Femur (tissue), 1 donor: ENCODE data around the gene TLL2.
"Not testable (repeated sequence)": the region's sequence is repeated elsewhere in the genome, so short reads cannot be mapped to it uniquely, and the experiment has no call there.

Experiments used
- DNase-seq: peaks from one replicate; pipeline ENCODE4 v3.0.0-alpha.2; 2017

TLL2 gene

DNA sequence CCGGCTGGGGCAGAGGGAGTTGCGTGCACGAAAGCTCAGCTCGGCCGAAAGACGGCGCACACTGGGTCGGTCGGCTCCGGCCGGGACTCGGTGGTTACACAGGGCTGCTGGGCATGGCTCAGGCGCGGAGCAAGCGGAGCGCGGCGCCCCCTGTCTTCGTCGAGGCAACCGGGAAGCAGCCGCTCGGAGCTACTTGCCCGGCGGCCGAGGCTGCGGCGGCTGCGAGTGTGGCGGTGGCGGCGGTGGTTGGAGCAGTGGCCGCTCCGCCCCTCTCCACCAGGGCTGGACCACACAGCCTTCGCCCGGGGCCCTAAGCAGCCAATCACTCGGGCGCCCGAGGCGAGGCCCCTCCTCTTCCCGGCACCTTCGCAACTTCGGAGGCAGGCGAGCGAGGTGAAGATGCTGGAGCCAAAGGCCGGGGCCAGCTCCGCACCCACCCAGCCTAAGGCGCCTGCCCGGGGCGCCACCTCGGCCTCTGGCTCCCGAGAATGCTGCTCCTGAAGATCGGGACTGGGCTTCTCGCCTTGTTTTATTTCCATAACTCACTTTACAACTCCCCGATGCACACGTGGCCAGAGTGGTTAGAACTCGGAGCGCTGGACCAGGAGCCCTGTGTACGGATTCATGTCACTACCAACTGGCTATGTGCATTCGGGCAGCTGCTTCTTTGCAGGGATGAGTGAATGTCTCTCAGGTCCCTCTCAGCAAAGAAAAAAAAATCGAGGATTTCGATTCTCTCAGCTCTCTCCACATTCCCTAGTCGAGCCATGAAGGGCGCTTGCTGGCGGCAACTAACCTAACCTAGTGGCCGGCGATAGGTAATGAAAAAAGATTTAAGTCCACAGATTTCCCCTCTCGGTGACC lies at the start of gene TLL2:
TLL2 (minus strand) TSS at position 229 of the 864 bp plus-strand sequence. CDS start 241 bp downstream, outside the sequence.
- DNase-seq = peak; percentile 87

DNA sequence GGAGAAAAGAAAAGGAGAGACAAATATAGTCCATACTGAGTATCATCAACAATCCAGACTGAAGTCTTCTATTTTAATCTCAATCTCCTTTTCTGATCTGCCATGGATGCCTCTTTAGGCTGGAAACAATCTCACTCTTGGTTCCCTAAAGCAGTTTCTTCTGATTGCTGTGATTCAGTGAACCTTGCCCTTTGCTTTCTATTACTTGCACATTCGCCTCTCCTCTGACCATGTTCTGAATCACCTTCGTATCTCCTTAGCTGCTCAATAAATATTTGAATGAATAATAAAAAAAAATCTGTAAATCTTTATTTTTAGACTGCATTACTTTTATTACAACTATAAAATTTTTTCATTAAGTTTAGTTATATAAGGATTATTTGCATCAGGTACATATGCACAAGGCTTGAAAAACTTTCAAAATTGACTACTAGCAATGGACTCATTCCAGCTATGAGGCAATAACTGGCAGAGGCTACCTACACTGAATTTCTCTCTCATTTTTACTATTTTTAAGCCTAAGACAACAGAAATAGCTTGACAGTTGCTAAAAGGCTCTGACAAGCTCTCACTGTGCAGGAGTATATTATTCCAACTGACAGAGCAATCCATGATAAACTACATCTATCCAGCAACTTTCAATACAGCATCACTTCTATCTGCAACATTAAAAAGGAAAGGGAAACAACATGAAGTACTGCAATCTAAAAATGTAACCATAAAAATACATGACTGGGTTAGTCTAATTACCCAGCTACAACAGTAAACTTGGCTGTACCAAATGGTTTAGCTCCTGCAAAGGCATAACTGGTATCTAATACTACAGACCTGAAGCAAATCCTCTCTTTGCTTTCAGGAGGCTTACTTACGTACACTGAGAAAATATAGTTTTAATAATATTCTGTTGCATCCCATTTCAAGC lies 47.5 kb upstream of the TLL2 start:
- no peak for DNase-seq

DNA sequence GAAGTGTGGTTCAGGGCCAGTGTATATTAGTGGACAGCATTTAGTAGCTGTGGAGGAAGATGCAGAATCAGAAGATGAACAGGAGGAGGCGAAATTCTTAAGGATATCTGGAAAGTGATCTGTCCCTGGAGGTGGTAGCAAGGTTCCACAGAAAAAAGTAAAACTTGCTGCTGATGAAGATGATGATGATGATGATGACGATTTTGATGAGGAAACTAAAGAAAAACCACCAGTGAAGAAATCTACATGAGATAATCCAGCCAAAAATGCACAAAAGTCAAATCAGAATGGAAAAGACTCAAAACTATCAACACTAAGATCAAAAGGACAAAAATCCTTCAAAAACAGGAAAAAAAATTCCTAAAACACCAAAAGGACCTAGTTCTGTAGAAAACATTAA lies 46.8 kb upstream of the TLL2 start:
- no peak for DNase-seq

DNA sequence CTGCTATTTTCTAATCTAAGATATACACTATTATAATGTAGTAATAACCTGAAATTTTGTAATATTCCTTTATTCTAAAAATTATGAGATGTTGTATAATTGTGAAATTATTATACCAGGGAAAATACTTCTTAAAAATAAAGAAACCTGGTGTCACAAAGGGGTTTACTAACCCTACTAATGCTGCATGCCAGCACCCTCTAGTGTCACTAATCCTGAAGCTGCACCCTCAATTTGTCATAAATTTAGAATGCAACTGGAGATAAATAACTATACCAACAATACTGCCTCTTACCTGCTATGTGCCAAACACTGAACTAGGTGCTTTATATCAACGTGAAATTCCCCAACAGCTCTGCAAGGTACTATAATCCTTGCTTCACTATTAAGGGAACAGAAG lies 42.3 kb upstream of the TLL2 start:
- DNase-seq = no peak

DNA sequence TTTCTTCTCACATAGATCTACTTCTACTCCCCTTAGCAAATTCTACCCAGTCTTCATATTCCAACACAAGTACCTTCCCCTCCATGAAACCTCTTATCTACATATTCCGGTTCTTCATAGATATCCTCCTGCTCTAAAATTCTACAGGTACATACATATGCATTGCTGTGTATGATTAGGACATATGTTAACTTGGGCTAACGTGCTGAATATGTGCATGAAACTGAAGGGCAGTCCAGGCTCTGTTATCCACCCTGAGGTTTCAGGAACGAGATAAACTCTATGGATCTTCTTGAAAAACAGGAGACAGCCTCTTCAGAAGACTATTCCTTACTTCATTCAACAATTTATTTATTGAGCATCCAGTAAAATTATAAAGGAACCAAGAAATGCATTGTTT lies 41.6 kb upstream of the TLL2 start:
- DNase-seq = no peak

DNA sequence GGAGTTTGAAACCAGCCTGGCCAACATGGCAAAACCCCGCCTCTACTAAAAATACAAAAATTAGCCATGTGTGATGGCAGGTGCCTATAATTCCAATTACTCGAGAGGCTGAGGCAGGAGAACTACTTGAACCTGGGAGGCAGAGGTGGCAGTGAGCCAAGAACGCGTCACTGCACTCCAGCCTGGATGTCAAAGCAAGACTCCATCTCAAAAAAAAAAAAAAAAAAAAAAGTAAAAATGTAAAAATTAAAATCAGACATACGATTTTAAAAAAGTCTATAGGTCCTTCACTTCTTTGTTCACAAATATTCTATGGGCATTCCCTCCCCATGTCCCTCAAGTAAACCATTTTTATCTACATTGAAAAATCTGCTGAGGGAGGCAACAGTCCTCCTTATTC lies 34.9 kb upstream of the TLL2 start:
- DNase-seq = no peak

DNA sequence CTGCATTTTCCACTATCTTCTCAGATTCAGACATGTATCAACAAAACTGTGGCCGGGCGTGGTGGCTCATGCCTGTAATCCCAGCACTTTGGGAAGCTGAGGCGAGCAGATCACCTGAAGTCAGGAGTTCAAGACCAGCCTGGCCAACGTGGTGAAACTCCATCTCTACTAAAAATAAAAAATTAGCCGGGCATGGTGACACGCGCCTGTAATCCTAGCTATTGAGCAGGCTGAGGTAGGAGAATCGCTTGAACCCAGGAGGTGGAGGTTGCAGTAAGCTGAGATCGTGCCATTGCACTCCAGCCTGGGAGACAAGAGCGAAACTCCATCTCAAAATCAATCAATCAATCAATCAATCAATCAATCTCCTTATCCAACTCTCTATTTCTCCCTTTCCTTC lies 31.8 kb upstream of the TLL2 start:
- not testable (repeated sequence) for DNase-seq

DNA sequence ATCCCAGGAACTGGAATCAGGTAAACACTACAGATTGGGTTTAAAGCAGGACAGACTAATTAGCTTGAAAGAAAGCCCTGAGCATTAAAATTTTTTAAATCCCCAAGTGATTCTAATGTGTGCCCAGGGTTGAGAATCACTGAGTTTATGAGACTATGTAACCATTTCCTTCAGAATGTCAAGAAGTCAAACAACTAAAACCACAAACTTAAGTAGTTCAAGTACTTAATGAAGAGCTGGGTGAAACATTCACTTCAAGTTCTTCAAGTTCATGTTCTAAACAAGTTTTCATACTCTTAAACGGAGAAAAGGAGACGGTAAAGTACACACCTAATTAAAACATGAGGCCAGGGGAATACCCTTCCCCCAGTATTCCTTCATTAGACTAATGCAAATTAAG lies 28.2 kb upstream of the TLL2 start:
- no peak for DNase-seq

DNA sequence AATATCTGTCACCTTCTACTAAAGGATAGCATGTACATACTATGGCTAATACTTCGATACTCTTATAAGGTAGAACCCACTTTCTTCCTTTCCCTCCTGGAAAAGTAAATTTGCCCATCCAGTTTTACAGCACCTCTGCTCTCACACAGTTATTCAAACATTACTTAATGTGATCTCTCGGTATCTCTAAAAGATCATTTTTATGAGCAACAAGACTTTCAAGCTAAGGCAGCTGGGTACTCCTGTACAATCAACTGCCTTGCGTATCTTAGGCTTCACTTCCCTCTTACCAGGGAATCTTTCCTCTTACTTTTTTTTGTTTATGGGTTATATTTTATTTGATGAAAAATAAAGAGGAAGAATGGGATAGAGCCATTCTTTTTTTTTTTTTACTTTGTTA lies 26.5 kb upstream of the TLL2 start:
- no peak for DNase-seq

DNA sequence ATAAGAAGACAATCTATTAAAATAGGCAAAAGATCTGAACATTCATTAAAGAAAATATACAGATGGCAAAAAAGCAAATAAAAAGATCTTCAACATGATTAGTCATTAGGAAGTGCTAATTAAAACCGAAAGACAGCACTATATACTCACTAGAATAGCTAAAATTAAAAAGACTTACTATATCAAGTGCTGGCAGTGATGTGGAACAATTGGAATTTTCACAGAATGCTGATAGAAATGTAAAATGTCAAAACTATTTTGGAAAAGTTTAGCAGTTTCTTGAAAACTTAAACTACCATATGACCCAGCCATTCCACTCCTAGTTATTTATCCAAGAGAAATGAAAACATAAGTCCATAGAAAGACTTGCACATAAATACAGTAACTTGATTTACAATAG lies 25.0 kb upstream of the TLL2 start:
- DNase-seq = no peak

DNA sequence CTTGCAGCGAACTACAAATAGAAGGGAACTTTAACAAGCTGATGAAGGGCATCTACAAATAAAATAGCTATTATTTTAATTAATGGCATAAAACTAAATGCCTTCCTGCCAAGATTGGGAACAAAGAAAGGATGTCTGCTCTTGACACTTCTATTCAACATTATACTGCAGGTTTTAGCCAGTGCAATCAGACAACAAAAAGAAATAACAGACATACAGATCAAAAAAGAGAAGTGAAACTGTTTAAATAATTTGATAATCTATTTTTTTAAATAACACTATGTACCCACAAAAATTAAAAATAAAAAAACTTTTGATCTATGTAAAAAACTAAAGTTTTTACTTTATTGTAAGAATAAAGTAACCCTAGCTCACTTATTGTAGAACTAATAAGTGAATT lies 22.4 kb upstream of the TLL2 start:
- DNase-seq = no peak

DNA sequence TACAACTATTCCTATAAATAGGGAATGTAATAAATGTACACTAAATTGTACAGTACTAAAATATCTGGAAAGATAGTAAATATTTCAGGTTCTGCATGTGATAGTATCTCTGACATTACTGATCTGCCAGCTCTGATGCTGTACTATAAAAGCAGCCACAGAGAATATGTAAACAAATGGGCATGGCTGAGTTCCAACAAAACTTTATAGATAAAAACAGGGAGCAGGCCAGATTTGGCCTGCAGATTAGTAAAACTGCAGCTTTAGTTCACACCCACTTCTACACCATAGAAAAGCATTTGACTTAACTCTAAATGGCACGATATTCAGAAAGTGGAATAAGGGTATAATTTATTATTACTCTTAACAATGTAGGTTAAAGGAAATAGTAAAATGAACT lies 18.8 kb upstream of the TLL2 start:
- DNase-seq = no peak

DNA sequence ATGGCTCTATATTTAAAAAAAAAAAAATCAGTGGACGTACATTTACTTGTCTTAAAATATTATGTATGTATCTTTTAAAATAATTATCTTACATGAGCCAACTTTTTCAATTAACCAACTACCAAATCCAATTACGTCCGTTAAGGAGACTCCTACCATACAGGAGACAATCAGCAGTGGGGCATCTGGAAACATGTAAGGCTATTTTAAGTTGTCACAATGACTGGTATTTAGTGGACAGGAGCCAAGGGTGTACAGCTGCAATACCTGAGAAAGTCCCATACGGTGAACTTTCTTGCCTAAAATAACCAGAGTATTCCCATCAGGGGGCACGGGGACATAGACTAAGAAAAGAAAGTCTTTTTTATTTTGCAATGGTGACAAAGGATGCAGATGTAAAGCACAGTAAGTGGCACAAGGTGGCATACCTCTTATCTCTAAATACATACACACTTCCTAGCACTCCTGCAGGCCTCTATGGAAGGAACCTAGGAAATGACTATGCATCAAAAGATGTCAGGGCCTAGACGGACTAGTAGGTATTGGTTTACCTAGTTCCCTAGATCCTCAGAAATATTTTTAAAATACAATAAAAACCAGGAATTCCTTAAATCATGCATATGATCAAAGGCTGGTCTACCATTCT lies 16.0 kb upstream of the TLL2 start:
- no peak for DNase-seq

DNA sequence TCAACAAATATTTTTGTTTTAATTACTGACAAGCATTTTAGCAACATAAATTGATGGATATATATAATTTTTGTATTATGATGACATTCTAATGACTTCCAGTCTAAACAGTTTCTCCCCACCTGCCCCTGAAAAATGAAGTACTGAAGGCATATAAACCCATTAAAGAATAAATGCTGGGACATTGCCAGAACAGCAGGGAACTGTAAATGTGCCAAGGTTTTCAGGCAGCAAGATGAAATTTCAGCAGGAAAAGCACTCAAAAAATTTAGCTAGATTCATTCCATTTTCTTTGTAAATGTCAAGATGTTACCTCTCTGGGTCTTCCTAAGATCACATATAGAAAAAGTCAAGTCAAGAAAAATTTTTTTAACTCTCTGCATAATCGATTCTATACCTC lies 11.0 kb upstream of the TLL2 start:
- no peak for DNase-seq

DNA sequence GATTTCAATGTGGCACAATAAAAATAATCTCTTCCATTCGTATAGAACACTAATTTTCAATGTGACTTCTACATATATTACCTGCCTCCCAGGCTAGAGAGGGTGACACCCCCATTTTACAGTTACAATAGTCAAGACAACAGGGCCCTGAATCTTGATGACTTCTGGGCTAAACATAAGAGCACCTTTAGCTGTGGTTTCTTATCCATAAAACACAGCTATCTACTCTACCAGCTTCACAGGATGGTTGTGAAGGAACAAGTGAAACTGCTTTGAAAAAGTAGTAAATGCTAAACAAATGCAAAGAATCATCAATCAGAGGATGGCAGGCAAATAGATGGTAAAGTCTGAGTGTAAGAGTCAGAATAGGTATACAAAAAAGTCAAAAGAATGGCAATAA lies 3.6 kb upstream of the TLL2 start:
- DNase-seq = no peak

DNA sequence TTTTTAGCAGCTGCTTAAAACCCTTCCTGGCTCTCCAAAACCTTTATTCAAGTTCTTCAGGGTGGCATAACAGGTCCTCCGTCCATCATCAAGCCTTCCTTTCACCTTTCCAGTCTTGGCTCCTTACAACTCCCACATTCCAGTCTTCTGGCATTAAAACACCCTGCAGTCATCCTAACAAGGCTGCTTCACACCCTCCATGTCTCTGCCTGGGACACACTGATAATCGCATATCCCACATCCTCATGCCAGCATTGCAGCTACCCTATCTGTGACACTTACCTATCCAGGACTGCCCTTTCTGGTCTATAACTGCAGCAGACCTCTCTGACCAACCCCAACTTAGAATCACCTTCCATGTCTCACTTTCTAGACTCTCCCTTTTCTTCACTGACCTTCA lies 2.6 kb upstream of the TLL2 start:
- no peak for DNase-seq

DNA sequence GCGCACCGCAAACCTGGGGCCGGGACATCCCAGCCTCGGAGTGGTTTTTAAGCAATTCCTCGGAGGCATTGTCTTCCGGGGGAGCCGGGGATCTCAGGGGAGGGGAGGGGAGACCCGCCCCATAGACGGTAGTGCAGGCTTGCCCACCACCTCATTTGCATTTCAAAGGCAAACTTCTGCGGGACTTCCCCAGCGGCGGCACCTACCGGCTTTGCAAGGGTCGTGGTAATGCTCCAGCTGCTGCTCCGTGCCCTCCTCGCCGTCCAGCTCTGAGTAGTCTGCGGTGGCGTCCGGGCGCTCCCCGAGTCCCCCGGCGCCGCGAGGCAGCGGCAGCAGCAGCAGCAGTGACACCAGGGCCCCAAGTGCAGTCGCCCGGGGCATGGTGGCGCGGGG lies 425 bp downstream of the TLL2 start:
- peak; percentile 31 for DNase-seq

DNA sequence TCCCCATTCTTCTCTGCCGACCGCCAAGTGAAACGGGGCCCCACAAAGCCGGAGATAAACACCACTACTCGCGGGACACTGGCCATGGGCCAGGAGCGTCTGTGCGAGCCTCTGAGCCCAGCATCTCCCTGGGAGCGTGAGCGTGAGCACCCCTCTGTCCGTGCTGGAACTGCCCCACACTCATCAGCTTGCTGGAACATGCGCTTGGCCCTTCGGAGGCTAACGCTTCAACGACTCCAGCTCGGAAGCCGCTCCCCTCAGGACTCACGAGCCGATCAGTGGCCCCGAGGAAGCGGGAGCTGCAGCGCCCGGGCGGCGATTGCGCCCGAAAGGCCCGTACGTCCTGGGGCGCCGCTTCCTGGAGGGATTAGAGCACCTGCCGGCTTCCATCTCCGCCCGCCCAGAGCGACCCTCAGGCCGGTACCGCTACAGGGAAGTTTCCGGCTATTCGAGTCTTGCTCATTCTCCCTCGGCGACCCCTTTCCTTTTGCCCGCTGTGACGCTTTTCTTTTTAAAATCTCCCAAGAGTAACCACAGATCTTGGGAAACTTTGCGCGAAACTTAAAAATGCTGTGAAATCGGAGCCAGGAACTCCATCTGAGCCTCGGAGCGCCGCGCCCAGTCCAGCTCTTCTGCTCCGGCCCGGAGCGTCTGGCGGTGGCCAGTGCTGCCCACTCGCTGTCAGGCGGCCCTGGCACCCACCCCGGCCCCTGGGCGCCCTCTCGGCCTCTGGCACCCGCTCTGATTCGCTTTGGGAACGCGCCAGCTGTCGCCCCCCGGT lies 1.0 kb downstream of the TLL2 start:
- DNase-seq = peak; percentile 21

DNA sequence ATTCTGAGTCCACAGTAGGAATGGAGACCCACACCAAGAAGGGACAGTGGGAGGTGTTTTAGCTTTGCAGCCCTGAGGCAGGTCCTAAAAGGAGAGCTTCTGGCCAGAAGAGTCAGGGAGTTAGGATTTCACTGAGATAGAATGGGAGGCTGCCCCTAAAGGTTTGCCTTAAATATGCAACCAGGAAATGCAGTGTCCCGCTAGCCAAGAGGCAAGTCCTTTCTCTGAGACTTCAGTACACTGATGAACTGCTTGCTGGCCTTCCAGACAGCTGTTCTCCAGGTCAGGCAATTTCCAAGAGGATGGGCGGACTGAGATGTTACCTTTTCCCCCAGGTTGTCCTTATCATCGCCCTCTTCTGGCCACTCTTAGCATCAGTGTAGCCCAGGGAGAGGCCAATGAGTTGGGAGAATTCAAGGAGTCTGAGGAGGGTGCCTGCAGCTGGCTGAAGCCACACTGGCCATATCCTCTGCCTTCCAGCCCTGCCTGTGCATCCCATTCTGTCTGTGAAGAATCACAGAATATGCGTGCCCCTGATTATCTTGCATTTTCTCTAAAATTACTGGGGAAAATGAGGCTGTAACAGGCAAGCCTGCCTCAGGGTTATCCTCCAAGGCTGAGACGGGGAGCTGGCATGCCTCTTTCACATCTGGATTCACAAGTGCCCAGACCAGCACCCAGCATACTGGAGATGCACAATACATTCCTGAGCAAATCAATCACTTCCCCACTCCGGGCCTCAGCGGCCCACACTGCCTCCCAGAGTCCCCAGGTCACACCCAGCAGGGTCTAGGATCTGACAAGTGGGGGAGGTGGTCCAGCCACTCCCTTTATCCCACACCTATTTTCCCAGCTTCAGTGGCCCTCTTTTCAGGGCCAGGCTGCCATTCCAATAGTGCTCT lies 2.4 kb downstream of the TLL2 start:
- no peak for DNase-seq

DNA sequence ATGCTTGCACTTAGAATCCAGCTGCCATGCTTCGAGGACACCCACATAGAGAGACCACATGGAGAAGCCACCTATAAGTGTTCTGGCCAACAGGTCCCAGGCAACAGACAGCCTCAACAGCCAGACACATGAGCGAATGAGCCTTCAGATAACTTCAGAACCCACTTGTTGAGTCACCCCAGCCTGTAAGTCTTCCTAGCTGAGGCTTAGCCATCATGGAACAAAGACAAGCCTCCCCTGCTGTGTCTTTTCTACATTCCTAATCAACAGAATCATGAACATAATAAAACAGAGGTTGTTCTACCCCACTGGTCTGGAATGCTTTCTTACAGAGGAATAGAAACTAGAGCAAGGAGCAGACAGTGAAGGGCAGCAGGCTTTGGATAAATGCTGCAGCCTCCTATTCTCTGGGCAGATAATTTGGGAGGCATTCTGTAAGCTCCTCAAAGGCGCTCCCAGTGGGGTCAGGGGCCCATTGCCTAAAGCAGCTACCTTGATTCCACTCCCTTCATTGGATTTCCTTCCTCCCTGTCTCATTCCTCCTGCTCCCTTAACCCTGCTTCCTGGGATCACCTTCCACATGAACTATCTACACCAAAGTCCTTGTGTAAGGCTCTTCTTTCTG lies 4.6 kb downstream of the TLL2 start:
- DNase-seq = no peak

DNA sequence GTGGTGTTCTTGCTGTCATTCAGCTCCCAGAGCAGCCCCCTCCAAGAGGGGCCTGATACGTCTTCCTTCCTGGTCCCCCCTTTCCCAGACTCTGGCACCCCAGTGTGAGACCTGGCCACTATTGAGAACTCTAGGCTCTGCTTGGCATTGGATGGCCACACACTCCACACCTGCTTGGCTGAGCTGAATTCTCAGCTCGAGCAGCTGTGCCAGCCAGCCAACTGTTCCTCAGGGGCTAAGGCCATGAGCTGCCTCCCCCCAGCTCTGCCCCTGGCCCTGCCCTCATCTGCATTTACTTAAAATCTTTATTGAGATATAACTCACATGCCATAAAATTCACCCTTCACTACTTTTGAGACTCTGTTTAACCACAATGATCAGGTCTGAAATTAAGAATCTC lies 6.7 kb downstream of the TLL2 start:
- no peak for DNase-seq
